ENCODE measurements around the gene RNF4.
A peak's percentile ranks its signal among the peaks of the same experiment; 100 is the strongest.
"Not testable (repeated sequence)": the region's sequence is repeated elsewhere in the genome, so short reads cannot be mapped to it uniquely, and the experiment has no call there.

The RNF4 gene, protein sequence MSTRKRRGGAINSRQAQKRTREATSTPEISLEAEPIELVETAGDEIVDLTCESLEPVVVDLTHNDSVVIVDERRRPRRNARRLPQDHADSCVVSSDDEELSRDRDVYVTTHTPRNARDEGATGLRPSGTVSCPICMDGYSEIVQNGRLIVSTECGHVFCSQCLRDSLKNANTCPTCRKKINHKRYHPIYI

DNA sequence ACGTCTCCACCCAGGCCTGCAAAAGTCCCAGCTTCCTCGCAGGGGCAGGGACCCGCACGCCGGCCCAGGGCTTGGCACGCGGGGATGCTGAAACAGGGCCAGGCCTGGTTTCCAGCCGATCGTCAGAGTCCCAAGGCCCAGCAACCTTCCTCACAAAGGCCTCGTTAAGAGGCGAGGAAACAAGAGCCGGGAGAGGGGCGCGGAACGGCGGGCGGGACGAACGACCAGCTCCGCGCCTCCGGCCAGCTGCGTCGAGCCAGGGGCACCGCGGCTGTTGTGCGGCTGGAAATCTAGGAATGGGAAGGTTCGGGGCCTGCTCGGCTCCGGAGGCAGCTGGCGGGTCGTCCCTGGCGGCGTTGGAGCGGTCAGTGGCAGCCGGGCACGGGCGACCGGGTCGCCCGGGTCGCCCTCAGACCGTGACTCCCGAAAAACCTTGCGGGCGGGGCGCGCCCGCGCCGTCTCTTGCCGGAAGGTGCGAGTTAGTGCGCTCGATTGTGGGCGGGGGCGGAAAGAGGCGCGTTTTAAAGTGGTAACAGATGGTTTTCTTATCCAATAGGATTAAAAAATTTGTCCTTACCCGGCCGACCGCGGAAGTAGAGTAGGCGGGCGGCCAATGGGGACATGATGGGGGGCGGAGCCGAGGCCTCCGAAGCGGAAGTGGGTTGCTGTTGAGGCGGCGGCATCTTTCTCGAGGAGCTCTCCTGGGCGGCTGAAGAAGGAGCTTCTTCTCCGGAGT is at the start of gene RNF4:
RNF4 (plus strand) TSS at position 651 of the 736 bp plus-strand sequence. CDS start 21,388 bp downstream, outside the sequence.
- peak; percentile 87 to 91 for DNase-seq (ENCODE audit: low read depth in 2 of 2)

DNA sequence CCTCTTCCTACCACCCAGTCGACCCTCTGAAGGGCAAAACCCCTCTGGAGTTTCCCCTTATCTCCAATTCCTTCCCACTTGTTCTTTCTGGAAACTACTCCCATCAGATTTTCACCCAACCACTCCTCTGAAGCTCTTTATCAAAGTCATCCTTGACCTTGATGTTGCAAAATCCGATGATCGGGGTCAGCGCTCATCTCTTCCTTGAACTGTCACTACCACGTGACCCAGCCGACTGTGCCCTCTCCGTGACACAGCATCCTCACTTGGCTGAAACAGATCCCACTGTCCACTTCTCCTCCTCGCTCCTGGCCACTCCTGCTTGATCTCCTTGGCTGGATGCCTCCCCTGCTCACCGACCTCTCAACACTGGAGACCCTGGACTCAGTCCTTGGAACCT is 49.1 kb upstream of the RNF4 start:
- no peak for DNase-seq (ENCODE audit: low read depth in 2 of 2)

- no peak for DNase-seq (ENCODE audit: low read depth in 2 of 2)
Measured at GRCh38 chr4:2421928-2422327, 47.0 kb upstream of the RNF4 start.

GRCh38 chr4:2423066-2423465 is 45.8 kb upstream of the RNF4 start:
- no peak for DNase-seq (ENCODE audit: low read depth in 2 of 2)

- no peak for DNase-seq (ENCODE audit: low read depth in 2 of 2)
Measured at GRCh38 chr4:2423695-2424094, 45.2 kb upstream of the RNF4 start.

DNA sequence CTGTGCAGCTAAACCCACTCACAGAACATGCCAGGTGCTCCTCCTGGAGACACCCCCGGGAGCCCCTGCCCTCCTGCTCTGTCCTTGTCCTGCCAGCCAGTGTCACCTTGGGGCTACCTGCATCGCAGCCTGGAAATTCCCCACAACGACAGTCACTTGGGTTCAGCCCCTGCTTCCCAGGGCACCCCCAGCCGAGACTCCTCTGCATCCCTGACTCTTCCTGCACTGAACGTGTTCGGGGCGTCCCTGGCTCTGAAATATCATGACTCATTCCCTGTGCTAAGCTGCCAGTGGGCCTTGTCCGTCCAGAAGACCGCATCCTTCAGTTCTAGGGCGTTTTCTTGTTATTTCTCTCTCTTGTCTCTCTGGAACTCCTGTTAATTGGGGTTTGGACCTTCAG is 44.3 kb upstream of the RNF4 start:
- no peak for DNase-seq (ENCODE audit: low read depth in 2 of 2)

GRCh38 chr4:2425386-2426068 is 43.4 kb upstream of the RNF4 start:
- no peak for DNase-seq (ENCODE audit: low read depth in 2 of 2)

DNA sequence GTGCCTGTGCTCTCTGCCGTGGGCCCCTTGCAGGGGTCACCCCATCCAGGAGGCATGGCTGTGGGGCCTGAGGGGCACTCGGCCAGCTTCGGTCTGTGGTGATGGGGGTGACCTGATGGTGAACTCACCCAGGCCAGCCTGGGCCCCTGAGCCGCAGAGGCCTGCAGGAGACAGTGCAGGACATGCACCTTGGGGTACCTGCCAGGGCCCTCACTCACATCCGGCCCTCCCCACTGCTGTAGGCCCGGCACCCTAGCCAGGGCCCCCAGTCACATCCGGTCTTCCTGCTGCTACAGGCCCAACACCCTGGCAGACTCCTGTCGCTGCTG is 42.9 kb upstream of the RNF4 start:
- no peak for DNase-seq (ENCODE audit: low read depth in 2 of 2)

GRCh38 chr4:2426711-2427275 is 42.1 kb upstream of the RNF4 start:
- DNase-seq (ENCODE audit: low read depth in 2 of 2) = no peak

- DNase-seq (ENCODE audit: low read depth in 2 of 2) = no peak
Measured at GRCh38 chr4:2427383-2428334, 41.2 kb upstream of the RNF4 start.

- no peak for DNase-seq (ENCODE audit: low read depth in 2 of 2)
Measured at GRCh38 chr4:2428496-2429213, 40.3 kb upstream of the RNF4 start.

GRCh38 chr4:2429945-2430757 is 38.8 kb upstream of the RNF4 start:
- not testable (repeated sequence) for DNase-seq (ENCODE audit: low read depth in 2 of 2)

- no peak for DNase-seq (ENCODE audit: low read depth in 2 of 2)
Measured at GRCh38 chr4:2432004-2432403, 36.9 kb upstream of the RNF4 start.

DNA sequence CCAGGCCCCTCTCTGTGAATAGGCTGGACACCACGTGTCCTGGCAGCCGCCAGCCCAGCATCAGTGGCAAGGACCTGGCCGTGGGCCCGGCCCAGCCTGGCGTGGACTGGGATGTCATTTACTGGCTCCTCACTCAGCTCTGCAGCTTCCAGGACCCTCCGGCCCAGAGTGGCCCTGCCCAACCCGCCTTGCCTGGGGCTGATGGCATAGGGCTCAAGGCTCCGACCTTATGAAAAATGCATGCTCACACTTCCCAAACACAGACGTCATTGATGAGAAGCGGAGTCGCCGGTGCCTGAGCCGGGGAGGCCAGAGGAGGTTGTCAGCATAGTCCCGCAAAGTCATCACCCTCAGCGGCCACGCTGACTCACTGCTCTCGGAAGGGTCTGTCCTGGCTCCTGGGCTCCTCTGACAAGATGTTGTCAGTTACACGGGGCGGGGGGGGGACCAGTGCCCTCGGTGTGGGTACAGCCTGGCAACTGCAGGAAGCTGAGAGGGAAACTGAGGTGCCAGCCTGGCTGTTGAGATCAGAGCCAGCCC is 35.8 kb upstream of the RNF4 start:
- no peak for DNase-seq (ENCODE audit: low read depth in 2 of 2)

- DNase-seq (ENCODE audit: low read depth in 2 of 2) = no peak
Measured at GRCh38 chr4:2433609-2434350, 35.1 kb upstream of the RNF4 start.

- no peak for DNase-seq (ENCODE audit: low read depth in 2 of 2)
Measured at GRCh38 chr4:2434420-2434819, 34.5 kb upstream of the RNF4 start.

- no peak for DNase-seq (ENCODE audit: low read depth in 2 of 2)
Measured at GRCh38 chr4:2436301-2436700, 32.6 kb upstream of the RNF4 start.

- no peak for DNase-seq (ENCODE audit: low read depth in 2 of 2)
Measured at GRCh38 chr4:2436761-2437474, 32.0 kb upstream of the RNF4 start.

Data from stimulated activated CD8-positive, alpha-beta memory T cell treated with anti-CD3 and anti-CD28 coated beads, Interleukin-2, amount 100 ng/mL, for 1 hour (primary cell).